ENCODE data around the gene SRRD.

The SRRD gene

GRCh38 chr22:26445577-26446275 lies 38.0 kb upstream of the SRRD start:
- no peak for TF ChIP-seq CTCF (IDR thresholded peaks at IDR 0.05; ENCODE audit: poor library complexity, severe bottlenecking)
- no peak overlapping the region for H3K4me3 ChIP-seq (ENCODE audit: severe bottlenecking)
- no peaks in the 10 kb centered on the region for H3K27me3 ChIP-seq (ENCODE audit: insufficient read depth, poor library complexity, severe bottlenecking)
- H3K27ac ChIP-seq (ENCODE audit: poor library complexity, severe bottlenecking) = no peak overlapping the region
- no peaks in the 10 kb centered on the region for H3K9me3 ChIP-seq (ENCODE audit: severe bottlenecking)
- ATAC-seq (ENCODE audit: low read depth) = no peak
- peaks cover 5% of the 10 kb centered on the region; the same call in 1 of the 2 replicates for H3K36me3 ChIP-seq (ENCODE audit: low read depth)
- DNase-seq (ENCODE audit: low spot score) = no peak
- H3K4me1 ChIP-seq (ENCODE audit: insufficient read depth, poor library complexity, severe bottlenecking) = peaks cover 10% of the 10 kb centered on the region

GRCh38 chr22:26446808-26447515 lies 36.7 kb upstream of the SRRD start:
- H3K4me1 ChIP-seq (ENCODE audit: insufficient read depth, poor library complexity, severe bottlenecking) = peaks cover 9% of the 10 kb centered on the region
- no peaks in the 10 kb centered on the region for H3K9me3 ChIP-seq (ENCODE audit: severe bottlenecking)
- no peak for ATAC-seq (ENCODE audit: low read depth)
- H3K27ac ChIP-seq (ENCODE audit: poor library complexity, severe bottlenecking) = no peak overlapping the region
- DNase-seq (ENCODE audit: low spot score) = no peak
- H3K27me3 ChIP-seq (ENCODE audit: insufficient read depth, poor library complexity, severe bottlenecking) = no peaks in the 10 kb centered on the region
- no peak overlapping the region for H3K4me3 ChIP-seq (ENCODE audit: severe bottlenecking)
- H3K36me3 ChIP-seq (ENCODE audit: low read depth) = peaks cover 15% of the 10 kb centered on the region
- TF ChIP-seq CTCF (IDR thresholded peaks at IDR 0.05; ENCODE audit: poor library complexity, severe bottlenecking) = no peak

- no peaks in the 10 kb centered on the region for H3K9me3 ChIP-seq (ENCODE audit: severe bottlenecking)
- peaks cover 22% of the 10 kb centered on the region for H3K36me3 ChIP-seq (ENCODE audit: low read depth)
- no peak overlapping the region for H3K4me3 ChIP-seq (ENCODE audit: severe bottlenecking)
- peaks cover 2% of the 10 kb centered on the region for H3K4me1 ChIP-seq (ENCODE audit: insufficient read depth, poor library complexity, severe bottlenecking)
- DNase-seq (ENCODE audit: low spot score) = no peak
- no peaks in the 10 kb centered on the region for H3K27me3 ChIP-seq (ENCODE audit: insufficient read depth, poor library complexity, severe bottlenecking)
- ATAC-seq (ENCODE audit: low read depth) = no peak
- no peak for TF ChIP-seq CTCF (IDR thresholded peaks at IDR 0.05; ENCODE audit: poor library complexity, severe bottlenecking)
- H3K27ac ChIP-seq (ENCODE audit: poor library complexity, severe bottlenecking) = no peak overlapping the region
Measured at GRCh38 chr22:26447584-26448329, 35.9 kb upstream of the SRRD start.

- no peak overlapping the region for H3K27ac ChIP-seq (ENCODE audit: poor library complexity, severe bottlenecking)
- H3K4me3 ChIP-seq (ENCODE audit: severe bottlenecking) = no peak overlapping the region
- no peaks in the 10 kb centered on the region for H3K27me3 ChIP-seq (ENCODE audit: insufficient read depth, poor library complexity, severe bottlenecking)
- TF ChIP-seq CTCF (IDR thresholded peaks at IDR 0.05; ENCODE audit: poor library complexity, severe bottlenecking) = no peak
- no peak for DNase-seq (ENCODE audit: low spot score)
- H3K36me3 ChIP-seq (ENCODE audit: low read depth) = peaks cover 28% of the 10 kb centered on the region
- no peaks in the 10 kb centered on the region for H3K4me1 ChIP-seq (ENCODE audit: insufficient read depth, poor library complexity, severe bottlenecking)
- H3K9me3 ChIP-seq (ENCODE audit: severe bottlenecking) = no peaks in the 10 kb centered on the region
- ATAC-seq (ENCODE audit: low read depth) = no peak
Measured at GRCh38 chr22:26448334-26448733, 35.3 kb upstream of the SRRD start.
